SK-N-MC (cell line): ENCODE data around the gene POU6F2.
"Not testable (repeated sequence)": the region's sequence is repeated elsewhere in the genome, so short reads cannot be mapped to it uniquely, and the experiment has no call there.

Source experiments
- DNase-seq: peaks from one replicate; pipeline ENCODE4 v3.0.0-alpha.2; 2011; ENCODE audit warnings: low read depth, low spot score
- H3K27ac ChIP-seq: fragments of 200-600 bp; sonication (generic); 2 replicates; pipeline ENCODE4 v1.5.1; 2016; ENCODE audit warnings: mixed run types
- H3K36me3 ChIP-seq: fragments of 200-600 bp; sonication (generic); 2 replicates; pipeline ENCODE4 v1.6.1; 2017; ENCODE audit warnings: antibody characterized with exemption, low read length, mixed read lengths; ENCODE audit not compliant: insufficient read depth
- H3K4me3 ChIP-seq: fragments of 200-600 bp; sonication (generic); 2 replicates; pipeline ENCODE4 v1.5.1; 2016
- H3K9ac ChIP-seq: fragments of 200-600 bp; sonication (generic); 2 replicates; pipeline ENCODE4 v1.8.0; 2017; ENCODE audit warnings: mixed run types, mixed read lengths; ENCODE audit not compliant: insufficient read length
- H3K9me3 ChIP-seq: fragments of 200-600 bp; sonication (generic); 2 replicates; pipeline ENCODE4 v1.6.1; 2017; ENCODE audit warnings: low read depth, mild to moderate bottlenecking, antibody characterized with exemption, low read length, moderate library complexity, mixed read lengths
- EZH2 ChIP-seq: fragments of 200-600 bp; sonication (generic); IDR thresholded peaks from one replicate; pipeline ENCODE4 v1.6.1; 2017; ENCODE audit warnings: antibody characterized with exemption
- FOXP2 ChIP-seq: optimal IDR thresholded peaks from 2 replicates; pipeline ENCODE3; 2011; ENCODE audit warnings: mild to moderate bottlenecking, moderate library complexity; ENCODE audit not compliant: insufficient read depth; ENCODE audit errors: extremely low read length, control extremely low read depth
- POLR2AphosphoS5 ChIP-seq: IDR thresholded peaks from 2 replicates; pipeline ENCODE4 v1.6.1; 2012; ENCODE audit warnings: mild to moderate bottlenecking, low read depth, low read length, borderline replicate concordance

The POU6F2 gene

GRCh38 chr7:38964921-38965320 lies 12.8 kb upstream of the POU6F2 start:
- no peak overlapping the region for H3K27ac ChIP-seq
- H3K9me3 ChIP-seq, result no peaks in the 10 kb centered on the region
- H3K9ac ChIP-seq, result no peak overlapping the region
- H3K36me3 ChIP-seq, result no peaks in the 10 kb centered on the region
- DNase-seq, result no peak
- TF ChIP-seq FOXP2 (no peak), POLR2AphosphoS5 (no peak), EZH2 (no peak)
- no peak overlapping the region for H3K4me3 ChIP-seq

- H3K27ac ChIP-seq, result no peak overlapping the region
- no peak for DNase-seq
- no peaks in the 10 kb centered on the region for H3K9me3 ChIP-seq
- no peak overlapping the region for H3K9ac ChIP-seq
- no peak overlapping the region for H3K4me3 ChIP-seq
- TF ChIP-seq FOXP2 (no peak), POLR2AphosphoS5 (no peak), EZH2 (no peak)
- H3K36me3 ChIP-seq, result no peaks in the 10 kb centered on the region
These were observed 3.9 kb upstream of the POU6F2 start for GRCh38 chr7:38973760-38974159.

GRCh38 chr7:38975944-38976392 lies 1.7 kb upstream of the POU6F2 start:
- no peaks in the 10 kb centered on the region for H3K9me3 ChIP-seq
- H3K9ac ChIP-seq, result no peak overlapping the region
- no peak overlapping the region for H3K27ac ChIP-seq
- TF ChIP-seq FOXP2 (no peak), EZH2 (no peak), POLR2AphosphoS5 (no peak)
- DNase-seq, result no peak
- no peaks in the 10 kb centered on the region for H3K36me3 ChIP-seq
- no peak overlapping the region for H3K4me3 ChIP-seq

DNA sequence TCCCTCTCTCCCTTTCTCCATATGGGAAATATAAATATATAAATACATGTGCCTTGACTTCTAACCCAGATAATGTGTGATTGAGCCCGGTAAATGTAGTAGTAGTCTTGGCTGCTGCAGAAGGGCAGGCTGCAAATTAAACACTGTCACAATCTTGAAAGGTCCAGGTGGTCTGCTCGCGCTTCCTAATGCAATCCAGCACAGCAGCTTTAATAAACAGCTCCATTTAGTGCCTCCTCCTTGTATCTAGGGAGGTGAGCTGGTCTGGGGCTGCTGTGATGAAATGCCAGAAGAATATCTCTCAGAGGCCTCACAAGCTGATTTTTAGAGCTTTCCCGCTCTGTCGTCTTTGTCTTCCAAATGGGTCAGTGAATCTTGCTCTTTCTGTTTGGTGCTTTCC lies 782 bp downstream of the POU6F2 start:
- TF ChIP-seq POLR2AphosphoS5 (no peak), EZH2 (no peak), FOXP2 (no peak)

DNA sequence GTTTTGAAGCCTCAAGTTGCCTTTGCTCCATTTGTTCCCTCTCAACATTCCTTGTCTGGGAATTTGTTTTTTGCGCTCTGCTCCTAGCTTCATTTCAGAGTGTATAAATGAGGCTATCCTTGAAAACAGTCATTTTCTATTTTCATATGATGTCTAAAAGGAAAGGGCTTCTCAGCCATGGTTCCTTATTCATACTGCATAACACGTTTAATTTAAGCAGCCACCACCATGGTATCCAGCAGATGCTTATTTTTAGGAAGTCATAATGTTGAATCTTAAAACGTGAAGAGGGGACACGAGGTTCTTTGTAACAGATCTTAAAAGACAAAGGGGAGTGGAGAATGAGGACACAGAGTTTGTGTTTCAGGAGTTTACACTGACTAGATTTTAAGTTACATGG lies 14.5 kb downstream of the POU6F2 start:
- no peak for DNase-seq
- TF ChIP-seq FOXP2 (no peak), EZH2 (no peak), POLR2AphosphoS5 (no peak)
- H3K9ac ChIP-seq, result no peak overlapping the region
- no peaks in the 10 kb centered on the region for H3K36me3 ChIP-seq
- H3K27ac ChIP-seq, result no peak overlapping the region
- H3K9me3 ChIP-seq, result no peaks in the 10 kb centered on the region
- H3K4me3 ChIP-seq, result no peak overlapping the region

More for the DNA sequence above, 782 bp downstream of the POU6F2 start:
- Histone ChIP-seq H3K4me3 (no peak overlapping the region), H3K9ac (no peak overlapping the region), H3K9me3 (no peaks in the 10 kb centered on the region), H3K27ac (no peak overlapping the region), H3K36me3 (no peaks in the 10 kb centered on the region)
- no peak for DNase-seq

- Histone ChIP-seq H3K9me3 (no peaks in the 10 kb centered on the region), H3K27ac (no peak overlapping the region), H3K9ac (no peak overlapping the region), H3K4me3 (no peak overlapping the region), H3K36me3 (no peaks in the 10 kb centered on the region)
- TF ChIP-seq POLR2AphosphoS5 (no peak), FOXP2 (no peak), EZH2 (no peak)
- DNase-seq, result no peak
These were observed 23.9 kb downstream of the POU6F2 start for GRCh38 chr7:39001595-39001994.

DNA sequence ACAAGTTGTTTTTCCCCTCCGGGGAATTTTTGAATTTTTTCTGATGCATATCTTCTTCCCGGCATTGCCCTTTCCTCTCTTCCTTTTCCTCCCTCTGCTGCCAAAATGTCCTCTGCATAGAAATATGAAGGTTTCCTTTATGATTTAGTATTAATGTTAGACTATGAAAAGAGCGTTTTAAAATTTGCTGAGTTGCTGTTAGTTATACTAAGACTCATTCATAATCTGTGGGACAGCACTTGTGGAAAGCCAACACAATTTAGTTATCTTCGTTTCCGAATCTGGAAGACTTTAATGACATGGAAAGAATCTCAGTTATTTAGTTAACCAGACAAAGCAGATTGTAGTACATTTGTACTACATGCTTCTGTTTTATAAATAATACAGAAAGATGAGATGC lies 25.0 kb downstream of the POU6F2 start:
- no peaks in the 10 kb centered on the region for H3K36me3 ChIP-seq
- no peak overlapping the region for H3K9ac ChIP-seq
- no peak overlapping the region for H3K4me3 ChIP-seq
- no peak overlapping the region for H3K27ac ChIP-seq
- H3K9me3 ChIP-seq, result no peaks in the 10 kb centered on the region
- no peak for DNase-seq
- no peak for TF ChIP-seq FOXP2
- no peak for TF ChIP-seq EZH2
- no peak for TF ChIP-seq POLR2AphosphoS5

DNA sequence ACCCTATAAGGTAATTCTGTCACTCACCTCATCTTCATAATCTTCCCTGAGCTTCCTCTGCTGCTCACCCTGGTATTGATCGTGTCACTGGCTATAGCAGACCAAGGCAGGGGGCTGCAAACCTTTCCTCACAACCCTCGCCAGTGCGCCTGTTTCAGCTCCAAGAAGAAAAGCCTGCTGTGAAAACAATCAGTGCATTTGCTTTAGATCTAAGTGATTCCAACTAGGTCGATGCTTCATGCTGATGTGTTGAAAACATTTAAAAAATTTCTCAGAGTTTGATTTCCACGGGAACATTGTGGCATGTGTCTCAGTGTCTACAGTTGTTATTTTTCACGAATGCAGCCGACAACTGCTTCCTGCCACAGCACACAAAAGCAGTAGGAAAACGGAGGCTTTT lies 27.3 kb downstream of the POU6F2 start:
- H3K36me3 ChIP-seq, result no peaks in the 10 kb centered on the region
- H3K4me3 ChIP-seq, result no peak overlapping the region
- no peak overlapping the region for H3K9ac ChIP-seq
- no peak overlapping the region for H3K27ac ChIP-seq
- no peak for DNase-seq
- no peaks in the 10 kb centered on the region for H3K9me3 ChIP-seq
- TF ChIP-seq FOXP2, result no peak
- TF ChIP-seq EZH2, result no peak
- TF ChIP-seq POLR2AphosphoS5, result no peak

DNA sequence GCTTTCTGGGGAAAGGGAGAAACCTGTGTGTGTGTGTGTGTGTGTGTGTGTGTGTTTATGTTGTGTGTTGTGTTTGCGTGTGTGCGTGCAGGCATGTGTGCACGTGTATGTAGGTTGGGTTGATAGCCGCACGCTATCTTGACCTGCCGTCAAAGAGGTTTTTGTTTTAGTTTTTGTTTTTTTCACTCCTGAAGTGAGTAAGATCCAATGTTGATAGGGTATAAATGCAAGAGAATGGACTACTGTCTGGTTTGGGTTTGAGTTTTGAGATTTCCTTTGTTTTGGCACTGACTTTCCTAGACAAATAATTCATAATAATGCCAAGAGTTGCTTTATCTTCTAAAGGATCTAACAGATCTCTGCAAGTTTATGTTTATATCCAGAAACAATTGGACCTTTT lies 27.8 kb downstream of the POU6F2 start:
- no peak overlapping the region for H3K27ac ChIP-seq
- no peak overlapping the region for H3K9ac ChIP-seq
- TF ChIP-seq FOXP2, result no peak
- no peak for TF ChIP-seq POLR2AphosphoS5
- TF ChIP-seq EZH2, result no peak
- H3K4me3 ChIP-seq, result no peak overlapping the region
- no peaks in the 10 kb centered on the region for H3K36me3 ChIP-seq
- DNase-seq, result no peak
- no peaks in the 10 kb centered on the region for H3K9me3 ChIP-seq

GRCh38 chr7:39013049-39013939 lies 35.6 kb downstream of the POU6F2 start:
- H3K4me3 ChIP-seq, result peak overlapping the region; percentile 84

More at GRCh38 chr7:39013049-39013939, 35.6 kb downstream of the POU6F2 start:
- H3K27ac ChIP-seq, result peak overlapping the region; percentile 85
- not testable (repeated sequence) for DNase-seq, H3K9me3 ChIP-seq, H3K36me3 ChIP-seq
- peak overlapping the region; percentile 89 for H3K9ac ChIP-seq
